Stomach (tissue), 9 donors: Measurements from ENCODE around the gene DLGAP1. TPM values are rescaled to one million over a fixed set of nuclear protein-coding genes. Genes with fewer than 3 reads are reported as not detected.

ENCODE experiments used
- DNase-seq, 2 donors: peaks; one replicate each; pipeline versions ENCODE4 v3.0.0 to v3.0.0-alpha.2; 2013 to 2019
- H3K27ac ChIP-seq, 5 donors: fragments of 200-600 bp in 4 of 5; sonication (generic) in 4 of 5; one replicate each; pipeline ENCODE4 v1.5.1; 2013 to 2019; ENCODE audit warnings: mild to moderate bottlenecking in 1 of 5, moderate library complexity in 1 of 5
- H3K27me3 ChIP-seq, 3 donors: fragments of 200-600 bp; sonication (generic); one replicate each; pipeline ENCODE4 v1.5.1; 2017 to 2019; ENCODE audit warnings: mixed run types in 1 of 3
- H3K36me3 ChIP-seq, 4 donors: fragments of 200-600 bp; sonication (generic); 1 replicate in 3 of 4; 2 replicates in 1 of 4; pipeline ENCODE4 v1.5.1; 2016 to 2019
- H3K4me1 ChIP-seq, 4 donors: fragments of 200-600 bp; sonication (generic); one replicate each; pipeline ENCODE4 v1.5.1; 2016 to 2019
- H3K4me3 ChIP-seq, 4 donors: fragments of 200-600 bp; sonication (generic) in 3 of 4; one replicate each; pipeline ENCODE4 v1.5.1; 2016 to 2019; ENCODE audit warnings: mild to moderate bottlenecking in 1 of 4
- H3K9me3 ChIP-seq, 4 donors: fragments of 200-600 bp; sonication (generic); one replicate each; pipeline ENCODE4 v1.5.1; 2016 to 2019
- CTCF ChIP-seq, 7 experiments: fragments of 450-650 bp in 4 of 7; fragments of 200-600 bp in 3 of 7; sonication (generic) in 3 of 7; IDR thresholded peaks; one replicate each; pipeline ENCODE4 v1.5.1; 2016 to 2019; ENCODE audit warnings: antibody characterized with exemption in 7 of 7, control low read depth in 2 of 7, mild to moderate bottlenecking in 1 of 7
- EP300 ChIP-seq: sonication (generic); formaldehyde crosslinking; IDR thresholded peaks from one replicate; pipeline ENCODE4 v1.6.1; 2017; ENCODE audit warnings: antibody characterized with exemption
- POLR2A ChIP-seq, 4 donors: fragments of 450-650 bp; IDR thresholded peaks; one replicate each; pipeline ENCODE4 v1.6.1; 2016; ENCODE audit warnings: antibody characterized with exemption in 4 of 4, control low read depth in 2 of 4, mild to moderate bottlenecking in 1 of 4, moderate library complexity in 1 of 4
- POLR2AphosphoS5 ChIP-seq, 3 donors: sonication (generic); formaldehyde crosslinking; IDR thresholded peaks; one replicate each; pipeline ENCODE4 v1.6.1; 2016; ENCODE audit warnings: antibody characterized with exemption in 3 of 3
- WGBS, 5 donors: extraction: QIAGEN DNeasy Blood & Tissue Kit in 3 of 5; methylation state at CpG; one replicate each; pipeline versions ENCODE4 v1.1.5 to v1.1.7; 2013 to 2018; 5-methylcytosine and 5-hydroxymethylcytosine counted together
- intact Hi-C: fragments of 100-400 bp; cut with DNase I; formaldehyde crosslinking; loops from one replicate; pipeline ENCODE4 v1.15.1; 2023; ENCODE audit warnings: low total_unique reads
- polyA plus RNA-seq, 3 donors: library from polyadenylated mRNA; stranded (reverse); fragments of 200-250 nt; gene quantifications; one replicate each; pipeline ENCODE4 v1.2.3, GENCODE V29; 2013
- total RNA-seq, 5 donors: library from RNA; depleted of rRNA; stranded (reverse); fragments of >200 nt; gene quantifications; one replicate each; pipeline versions ENCODE4 v1.1.0 to v1.2.3, GENCODE V29; 2014 to 2016
- donor health status: healthy with polysubstance abuse.
- donor health status: Bipolar disorder and iron deficiency.
- donor health status: healthy.

The DLGAP1 gene
- total and polyA plus RNA-seq, 8 donors, result 0.06 to 7.0 (median 1.3) TPM; not detected in 1

- Histone ChIP-seq H3K4me3 (no peak overlapping the region), H3K4me1 (no peaks in the 10 kb centered on the region), H3K9me3 (peaks cover 0 to 7% (median 0%) of the 10 kb centered on the region in 4 donors), H3K27me3 (no peaks in the 10 kb centered on the region), H3K27ac (no peak overlapping the region), H3K36me3 (no peaks in the 10 kb centered on the region)
- no peak for DNase-seq
- WGBS, 5 donors, result 68 to 76% (median 70%) methylated on average over 6 of the region's 6 CpGs
- intact Hi-C loops, result no loop called here
- no peak for TF ChIP-seq CTCF (IDR thresholded peaks at IDR 0.05)
- TF ChIP-seq EP300, result no peak
- TF ChIP-seq POLR2A (IDR thresholded peaks at IDR 0.05), result no peak
- TF ChIP-seq POLR2AphosphoS5 (IDR thresholded peaks at IDR 0.05), result no peak
Observed at GRCh38 chr18:4391859-4392258, 63.2 kb downstream of the DLGAP1 start.

DNA sequence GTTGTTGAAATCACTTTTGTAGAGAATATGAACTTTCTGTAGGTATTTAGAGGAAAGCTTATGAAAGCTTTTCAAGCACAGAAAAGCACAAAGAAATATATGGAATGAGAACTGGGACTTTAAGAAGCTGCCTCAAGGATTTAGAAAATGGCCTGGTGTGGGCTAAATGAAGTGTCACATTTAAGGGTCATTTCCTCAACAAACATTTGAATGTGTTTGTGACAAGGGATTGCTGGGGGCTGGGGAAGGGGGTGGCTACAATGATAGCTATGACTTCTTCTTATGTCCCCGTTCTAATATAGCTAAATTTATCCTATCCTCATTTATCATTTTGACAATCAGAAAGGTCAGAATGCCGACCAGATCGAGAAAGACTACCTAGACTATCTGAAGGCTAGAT lies 69.2 kb downstream of the DLGAP1 start:
- TF ChIP-seq CTCF (IDR thresholded peaks at IDR 0.05) (no peak), POLR2AphosphoS5 (IDR thresholded peaks at IDR 0.05) (no peak), POLR2A (IDR thresholded peaks at IDR 0.05) (no peak), EP300 (no peak)
- 54 to 60% (median 59%) methylated on average over 3 of the region's 3 CpGs for WGBS, 5 donors
- Histone ChIP-seq H3K27ac (no peak overlapping the region), H3K9me3 (no peaks in the 10 kb centered on the region), H3K27me3 (no peaks in the 10 kb centered on the region), H3K4me1 (no peaks in the 10 kb centered on the region), H3K4me3 (no peak overlapping the region), H3K36me3 (no peaks in the 10 kb centered on the region)
- intact Hi-C loops, result no loop called here
- DNase-seq, result no peak

DNA sequence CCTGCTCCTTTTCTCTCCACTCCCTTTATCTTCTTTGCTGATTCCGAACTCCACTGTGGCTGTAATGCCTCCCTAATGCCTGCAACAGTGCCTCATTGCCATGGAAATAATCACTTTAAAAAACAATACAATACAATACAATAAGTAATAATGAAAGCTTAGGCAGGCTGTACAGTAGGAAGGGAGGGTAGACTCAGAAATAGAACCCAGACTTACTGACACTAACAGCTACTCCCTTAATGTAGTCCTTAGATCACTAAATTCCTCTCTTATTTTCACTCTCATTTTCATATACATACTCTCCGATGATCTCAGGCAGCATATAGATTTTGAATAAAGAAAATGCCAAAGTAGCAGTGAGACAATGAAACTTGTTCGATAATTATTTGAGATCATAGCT lies 70.2 kb downstream of the DLGAP1 start:
- DNase-seq, result peak in 1 of 2 donors; percentile 41
- 5 to 30% (median 24%) methylated on average over 3 of the region's 3 CpGs for WGBS, 5 donors
- Histone ChIP-seq H3K36me3 (no peaks in the 10 kb centered on the region), H3K27ac (no peak overlapping the region), H3K9me3 (no peaks in the 10 kb centered on the region), H3K4me3 (no peak overlapping the region), H3K27me3 (no peaks in the 10 kb centered on the region), H3K4me1 (no peaks in the 10 kb centered on the region)
- intact Hi-C loops, result no loop called here
- TF ChIP-seq POLR2A (IDR thresholded peaks at IDR 0.05) (no peak), POLR2AphosphoS5 (IDR thresholded peaks at IDR 0.05) (no peak), CTCF (IDR thresholded peaks at IDR 0.05) (no peak), EP300 (no peak)

- DNase-seq, result no peak
- H3K9me3 ChIP-seq, result no peaks in the 10 kb centered on the region
- WGBS, 5 donors, result 65 to 78% (median 76%) methylated on average over 1 of the region's 1 CpG
- H3K4me3 ChIP-seq, result no peak overlapping the region
- no peak overlapping the region for H3K27ac ChIP-seq
- intact Hi-C loops, result no loop called here
- H3K36me3 ChIP-seq, result no peaks in the 10 kb centered on the region
- TF ChIP-seq POLR2A (IDR thresholded peaks at IDR 0.05), result no peak
- TF ChIP-seq POLR2AphosphoS5 (IDR thresholded peaks at IDR 0.05), result no peak
- TF ChIP-seq CTCF (IDR thresholded peaks at IDR 0.05), result no peak
- no peak for TF ChIP-seq EP300
- H3K27me3 ChIP-seq, result no peaks in the 10 kb centered on the region
- H3K4me1 ChIP-seq, result no peaks in the 10 kb centered on the region
Observed at GRCh38 chr18:4374564-4374963, 80.5 kb downstream of the DLGAP1 start.
